Measurements from ENCODE around the gene HIVEP3.

Gene HIVEP3

GRCh38 chr1:41915786-41916571 lies 2.7 kb downstream of the HIVEP3 start:
- peak; percentile 50 for DNase-seq
- Mint-ChIP-seq H3K36me3 (peaks cover 19% of the 10 kb centered on the region), H3K27me3 (no peaks in the 10 kb centered on the region), H3K4me1 (peaks cover 89% of the 10 kb centered on the region), H3K27ac (peak overlapping the region; percentile 92), H3K9me3 (peaks cover 5% of the 10 kb centered on the region), H3K4me3 (peak overlapping the region; percentile 87)
- CTCF ChIA-PET = interaction anchor here (0.7 to 2.4 kb wide), 4 partner anchors 12 to 342 kb away, joined by 3 to 13 read pairs (median 8); no protein-coding TSS in a partner anchor

GRCh38 chr1:41914516-41914915 lies 4.2 kb downstream of the HIVEP3 start:
- Mint-ChIP-seq H3K4me1 (peaks cover 75% of the 10 kb centered on the region), H3K9me3 (peaks cover 7% of the 10 kb centered on the region), H3K36me3 (peaks cover 23% of the 10 kb centered on the region), H3K4me3 (peak overlapping the region; percentile 27), H3K27me3 (no peaks in the 10 kb centered on the region), H3K27ac (peak overlapping the region; percentile 92)
- CTCF ChIA-PET = interaction anchor here (1.5 kb wide), 1 partner anchor 340 kb away, joined by 5 read pairs; no protein-coding TSS in a partner anchor
- DNase-seq = peak; percentile 53

GRCh38 chr1:41913014-41913413 lies 5.7 kb downstream of the HIVEP3 start:
- DNase-seq = no peak
- H3K9me3 Mint-ChIP-seq = peaks cover 16% of the 10 kb centered on the region
- CTCF ChIA-PET = no interaction called here
- H3K36me3 Mint-ChIP-seq = peaks cover 31% of the 10 kb centered on the region
- H3K27ac Mint-ChIP-seq = peak overlapping the region; percentile 21
- H3K27me3 Mint-ChIP-seq = peaks cover under 1% of the 10 kb centered on the region
- no peak overlapping the region for H3K4me3 Mint-ChIP-seq
- H3K4me1 Mint-ChIP-seq = peaks cover 69% of the 10 kb centered on the region

- Mint-ChIP-seq H3K27me3 (peaks cover 15% of the 10 kb centered on the region), H3K27ac (no peak overlapping the region), H3K4me1 (peaks cover 60% of the 10 kb centered on the region), H3K36me3 (peaks cover 32% of the 10 kb centered on the region), H3K4me3 (no peak overlapping the region), H3K9me3 (peaks cover 16% of the 10 kb centered on the region)
- no peak for DNase-seq
- CTCF ChIA-PET = interaction anchor here (0.7 kb wide), 1 partner anchor 334 kb away, joined by 3 read pairs; no protein-coding TSS in a partner anchor
Measured at GRCh38 chr1:41908288-41908895, 10.3 kb downstream of the HIVEP3 start.

GRCh38 chr1:41907446-41907845 lies 11.3 kb downstream of the HIVEP3 start:
- no peak overlapping the region for H3K4me3 Mint-ChIP-seq
- CTCF ChIA-PET = no interaction called here

GRCh38 chr1:41906943-41907342 lies 11.8 kb downstream of the HIVEP3 start:
- CTCF ChIA-PET = no interaction called here
- no peak overlapping the region for H3K27ac Mint-ChIP-seq

More at GRCh38 chr1:41907446-41907845, 11.3 kb downstream of the HIVEP3 start:
- peaks cover 16% of the 10 kb centered on the region for H3K9me3 Mint-ChIP-seq
- peaks cover 60% of the 10 kb centered on the region for H3K4me1 Mint-ChIP-seq
- DNase-seq = no peak
- no peak overlapping the region for H3K27ac Mint-ChIP-seq
- peaks cover 29% of the 10 kb centered on the region for H3K36me3 Mint-ChIP-seq
- peaks cover 15% of the 10 kb centered on the region for H3K27me3 Mint-ChIP-seq

GRCh38 chr1:41905093-41905675 lies 13.5 kb downstream of the HIVEP3 start:
- H3K9me3 Mint-ChIP-seq = peaks cover 9% of the 10 kb centered on the region
- H3K4me3 Mint-ChIP-seq = no peak overlapping the region
- H3K27ac Mint-ChIP-seq = peak overlapping the region; percentile 66
- DNase-seq = no peak
- CTCF ChIA-PET = interaction anchor here (1.4 kb wide), 1 partner anchor 269 kb away, joined by 3 read pairs; no protein-coding TSS in a partner anchor
- peaks cover 18% of the 10 kb centered on the region for H3K36me3 Mint-ChIP-seq
- peaks cover 75% of the 10 kb centered on the region for H3K4me1 Mint-ChIP-seq
- peaks cover 15% of the 10 kb centered on the region for H3K27me3 Mint-ChIP-seq

More at GRCh38 chr1:41906943-41907342, 11.8 kb downstream of the HIVEP3 start:
- Mint-ChIP-seq H3K36me3 (peaks cover 24% of the 10 kb centered on the region), H3K9me3 (peaks cover 14% of the 10 kb centered on the region), H3K27me3 (peaks cover 15% of the 10 kb centered on the region), H3K4me1 (peaks cover 60% of the 10 kb centered on the region), H3K4me3 (no peak overlapping the region)
- DNase-seq = no peak

GRCh38 chr1:41902664-41903063 lies 16.1 kb downstream of the HIVEP3 start:
- CTCF ChIA-PET = interaction anchor here (2.5 kb wide), 1 partner anchor 11 kb away, joined by 8 read pairs; no protein-coding TSS in a partner anchor
- Mint-ChIP-seq H3K9me3 (no peaks in the 10 kb centered on the region), H3K4me1 (peaks cover 87% of the 10 kb centered on the region), H3K27me3 (peaks cover 11% of the 10 kb centered on the region), H3K36me3 (peaks cover 9% of the 10 kb centered on the region), H3K27ac (peak overlapping the region; percentile 89), H3K4me3 (no peak overlapping the region)
- no peak for DNase-seq

- CTCF ChIA-PET = interaction anchor here (2.5 kb wide), 1 partner anchor 10 kb away, joined by 8 read pairs; no protein-coding TSS in a partner anchor
- Mint-ChIP-seq H3K27ac (peak overlapping the region; percentile 89), H3K36me3 (peaks cover 9% of the 10 kb centered on the region), H3K4me1 (peaks cover 88% of the 10 kb centered on the region), H3K27me3 (peaks cover 6% of the 10 kb centered on the region), H3K4me3 (no peak overlapping the region), H3K9me3 (no peaks in the 10 kb centered on the region)
- DNase-seq = no peak
Measured at GRCh38 chr1:41902159-41902577, 16.6 kb downstream of the HIVEP3 start.

GRCh38 chr1:41901551-41901950 lies 17.2 kb downstream of the HIVEP3 start:
- H3K4me3 Mint-ChIP-seq = no peak overlapping the region
- peaks cover 88% of the 10 kb centered on the region for H3K4me1 Mint-ChIP-seq

GRCh38 chr1:41900603-41901444 lies 17.9 kb downstream of the HIVEP3 start:
- Mint-ChIP-seq H3K9me3 (peaks cover 3% of the 10 kb centered on the region), H3K36me3 (peaks cover 8% of the 10 kb centered on the region), H3K4me3 (no peak overlapping the region), H3K27me3 (no peaks in the 10 kb centered on the region), H3K27ac (peak overlapping the region; percentile 81), H3K4me1 (peaks cover 90% of the 10 kb centered on the region)
- CTCF ChIA-PET = interaction anchor here (1.2 to 2.5 kb wide), 2 partner anchors 9 to 120 kb away, joined by 3 to 8 read pairs; no protein-coding TSS in a partner anchor
- no peak for DNase-seq

More at GRCh38 chr1:41901551-41901950, 17.2 kb downstream of the HIVEP3 start:
- DNase-seq = no peak
- Mint-ChIP-seq H3K27me3 (no peaks in the 10 kb centered on the region), H3K36me3 (peaks cover 10% of the 10 kb centered on the region), H3K27ac (peak overlapping the region; percentile 89), H3K9me3 (peaks cover 3% of the 10 kb centered on the region)
- CTCF ChIA-PET = interaction anchor here (2.5 kb wide), 1 partner anchor 10 kb away, joined by 8 read pairs; no protein-coding TSS in a partner anchor

- Mint-ChIP-seq H3K9me3 (peaks cover 3% of the 10 kb centered on the region), H3K4me3 (peak overlapping the region; percentile 67), H3K36me3 (peaks cover 3% of the 10 kb centered on the region), H3K27me3 (no peaks in the 10 kb centered on the region), H3K4me1 (peaks cover 92% of the 10 kb centered on the region), H3K27ac (peak overlapping the region; percentile 100)
- CTCF ChIA-PET = no interaction called here
- peak; percentile 94 for DNase-seq
Measured at GRCh38 chr1:41898191-41898713, 20.5 kb downstream of the HIVEP3 start.

GRCh38 chr1:41895552-41895951 lies 23.2 kb downstream of the HIVEP3 start:
- H3K9me3 Mint-ChIP-seq = peaks cover 3% of the 10 kb centered on the region
- H3K4me3 Mint-ChIP-seq = no peak overlapping the region
- no peaks in the 10 kb centered on the region for H3K27me3 Mint-ChIP-seq
- CTCF ChIA-PET = no interaction called here
- peaks cover 3% of the 10 kb centered on the region for H3K36me3 Mint-ChIP-seq
- H3K27ac Mint-ChIP-seq = no peak overlapping the region
- H3K4me1 Mint-ChIP-seq = peaks cover 92% of the 10 kb centered on the region
- DNase-seq = no peak

Data from activated naive CD4-positive, alpha-beta T cell treated with anti-CD3 and anti-CD28 coated beads, Interleukin-2, amount 10 ng/mL, durations not matched to agents 7 days and 5 days (primary cell).